CMK (cell line): Measurements from ENCODE around the gene ANKS3.

ENCODE experiments used
- DNase-seq: peaks from one replicate; pipeline ENCODE4 v3.0.0-alpha.2; 2010; ENCODE audit warnings: low read depth

ANKS3 gene

GRCh38 chr16:4734063-4734729 is at the start of gene ANKS3, which contains the start of gene DNAAF8:
Gene ANKS3 (minus strand): TSS chr16:4734271. CDS start chr16:4730149, 4,122 bp downstream.
Gene DNAAF8 (plus strand): TSS chr16:4734537. CDS start chr16:4736515, 1,978 bp downstream.
- peak; percentile 80 for DNase-seq

- DNase-seq, result no peak
These were observed 49.3 kb upstream of the ANKS3 start for GRCh38 chr16:4783251-4783950.

- DNase-seq, result no peak
These were observed 46.2 kb upstream of the ANKS3 start for GRCh38 chr16:4780235-4780634.

- DNase-seq, result no peak
These were observed 44.0 kb upstream of the ANKS3 start for GRCh38 chr16:4778050-4778392.

- no peak for DNase-seq
These were observed 43.4 kb upstream of the ANKS3 start for GRCh38 chr16:4777339-4778049.

GRCh38 chr16:4776141-4776705 is 42.2 kb upstream of the ANKS3 start:
- no peak for DNase-seq

- DNase-seq, result no peak
These were observed 40.9 kb upstream of the ANKS3 start for GRCh38 chr16:4775005-4775404.

GRCh38 chr16:4772351-4772750 is 38.3 kb upstream of the ANKS3 start:
- DNase-seq, result no peak

- DNase-seq, result no peak
These were observed 37.6 kb upstream of the ANKS3 start for GRCh38 chr16:4771646-4772045.

- DNase-seq, result no peak
These were observed 35.2 kb upstream of the ANKS3 start for GRCh38 chr16:4769306-4769638.

GRCh38 chr16:4768549-4769305 is 34.7 kb upstream of the ANKS3 start:
- peak; percentile 71 for DNase-seq

- no peak for DNase-seq
These were observed 33.9 kb upstream of the ANKS3 start for GRCh38 chr16:4767872-4768548.

GRCh38 chr16:4766875-4767628 is 33.0 kb upstream of the ANKS3 start, which contains the start of gene ZNF500:
Gene ZNF500 (minus strand): TSS chr16:4767162. CDS start chr16:4765978, 1,184 bp downstream.
- peak; percentile 94 for DNase-seq

- no peak for DNase-seq
These were observed 31.7 kb upstream of the ANKS3 start for GRCh38 chr16:4765511-4766474.

GRCh38 chr16:4763791-4764190 is 29.7 kb upstream of the ANKS3 start:
- no peak for DNase-seq

GRCh38 chr16:4762205-4762604 is 28.1 kb upstream of the ANKS3 start:
- no peak for DNase-seq

GRCh38 chr16:4760221-4760910 is 26.3 kb upstream of the ANKS3 start:
- DNase-seq, result no peak

- no peak for DNase-seq
These were observed 21.6 kb upstream of the ANKS3 start for GRCh38 chr16:4755687-4756086.

- no peak for DNase-seq
These were observed 20.8 kb upstream of the ANKS3 start for GRCh38 chr16:4754865-4755264.
